ENCODE results near the gene PHLDA2.
"Not testable (repeated sequence)": the region's sequence is repeated elsewhere in the genome, so short reads cannot be mapped to it uniquely, and the experiment has no call there.

PHLDA2 gene

DNA sequence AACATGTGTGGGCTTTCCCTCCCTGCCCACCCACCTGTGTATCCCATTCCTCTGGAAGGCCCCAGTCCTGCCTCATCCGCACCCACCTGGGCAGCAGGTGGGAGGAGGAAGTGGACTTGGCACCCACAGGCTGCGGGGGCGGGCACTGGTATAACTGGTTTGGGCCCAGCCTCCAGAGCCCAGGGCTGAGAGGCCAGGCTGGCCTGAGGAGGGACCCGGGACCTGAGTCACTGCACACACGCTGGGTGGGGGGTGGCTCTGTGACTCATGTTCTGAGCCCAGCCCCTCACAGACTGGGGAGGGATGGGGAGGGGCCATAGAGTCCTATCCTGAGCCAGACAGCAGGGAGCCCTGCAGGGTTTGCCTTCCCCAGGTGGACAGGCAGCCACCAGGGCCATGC, 16.7 kb downstream of the PHLDA2 start:
- DNase-seq: no peak

DNA sequence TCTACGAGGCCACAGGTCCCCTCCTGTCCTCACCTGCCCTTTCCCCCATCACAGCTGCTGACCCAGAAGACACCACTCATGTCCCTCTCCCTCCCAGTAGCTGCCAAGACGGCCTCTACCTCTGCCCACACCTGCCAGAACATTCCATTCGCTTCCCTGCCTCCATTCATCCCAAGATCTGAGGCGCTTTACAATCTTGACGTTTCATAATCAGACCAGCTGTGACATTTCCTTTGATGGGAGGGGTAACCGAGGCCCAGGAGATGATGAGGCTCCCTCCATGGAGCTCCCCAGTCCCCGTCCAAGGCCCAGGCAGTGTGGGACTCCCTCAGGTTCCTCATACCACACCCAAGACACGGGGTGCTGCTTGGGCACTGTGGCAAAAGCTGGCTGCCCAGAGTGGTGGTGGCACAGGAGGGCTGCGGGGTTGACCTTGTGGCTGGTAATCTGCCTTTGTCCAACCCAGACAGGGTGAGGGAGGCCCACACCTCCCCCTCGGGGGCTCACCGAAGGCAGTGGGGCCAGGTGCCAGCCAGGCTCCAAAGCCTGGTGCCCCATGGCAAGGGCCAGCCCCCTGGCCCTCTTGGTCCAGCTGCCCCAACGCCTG, 17.3 kb downstream of the PHLDA2 start:
- DNase-seq: no peak

DNA sequence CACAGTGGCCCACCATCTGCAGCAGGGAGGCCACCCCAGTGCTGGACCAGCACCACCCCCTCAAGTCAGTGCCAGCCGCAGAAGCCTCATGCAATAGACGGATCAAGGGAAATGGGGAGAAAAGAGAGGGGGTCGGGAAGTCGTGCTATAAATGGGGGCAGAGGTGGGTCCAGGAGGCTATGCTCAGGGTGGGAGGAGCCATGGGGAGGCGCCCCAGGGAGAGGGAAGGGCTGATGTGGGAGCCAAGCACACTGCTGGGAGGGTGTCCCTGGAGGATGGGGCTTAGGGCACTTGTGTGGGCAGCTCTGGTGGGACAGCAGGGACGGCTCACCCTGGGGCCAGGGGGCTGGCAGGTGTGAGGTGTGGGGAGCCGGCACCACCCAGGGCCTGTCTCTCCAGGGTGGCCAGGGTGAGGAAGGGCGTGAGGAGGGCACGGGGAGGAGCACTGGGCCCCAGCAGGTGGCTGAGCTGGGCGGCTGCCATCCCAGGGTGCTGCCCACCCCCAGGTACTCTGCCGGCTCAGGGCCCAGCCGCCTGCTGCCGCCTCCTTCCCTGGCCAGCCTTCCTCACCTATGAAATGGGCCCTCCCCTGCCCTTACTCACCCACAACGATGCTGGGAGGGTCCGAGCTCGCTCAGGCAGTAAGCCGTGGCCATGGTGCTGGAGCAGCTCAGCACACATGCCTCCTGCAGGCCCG, 18.0 kb downstream of the PHLDA2 start:
- no peak for DNase-seq

DNA sequence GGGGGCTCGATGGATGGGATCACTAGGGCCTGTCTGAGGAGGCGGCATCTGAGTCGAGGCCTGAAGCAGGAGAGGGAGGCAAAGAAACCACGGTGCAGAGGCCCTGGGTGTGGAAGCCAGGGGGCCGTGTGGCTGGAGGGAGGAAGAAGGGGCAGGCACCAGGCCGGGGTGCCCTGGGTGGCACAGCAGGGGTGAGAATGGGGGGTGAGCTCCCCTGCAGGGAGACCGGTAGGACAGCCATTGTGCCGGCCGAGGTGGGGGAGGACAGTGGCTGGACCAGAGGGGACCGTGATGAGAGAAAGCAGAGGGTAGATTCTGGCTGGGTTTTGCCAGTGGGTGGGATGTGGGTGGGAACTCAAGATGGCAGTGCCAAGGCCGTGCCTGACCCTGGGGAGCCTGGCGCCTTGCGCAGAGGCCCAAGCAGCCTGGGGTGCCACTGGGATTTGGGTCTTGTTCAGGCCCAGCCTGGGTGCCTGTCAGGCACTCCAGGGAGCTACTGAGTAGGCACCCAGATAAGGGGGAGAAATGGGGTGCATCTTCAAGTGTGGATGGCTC, 18.7 kb downstream of the PHLDA2 start:
- DNase-seq: no peak

DNA sequence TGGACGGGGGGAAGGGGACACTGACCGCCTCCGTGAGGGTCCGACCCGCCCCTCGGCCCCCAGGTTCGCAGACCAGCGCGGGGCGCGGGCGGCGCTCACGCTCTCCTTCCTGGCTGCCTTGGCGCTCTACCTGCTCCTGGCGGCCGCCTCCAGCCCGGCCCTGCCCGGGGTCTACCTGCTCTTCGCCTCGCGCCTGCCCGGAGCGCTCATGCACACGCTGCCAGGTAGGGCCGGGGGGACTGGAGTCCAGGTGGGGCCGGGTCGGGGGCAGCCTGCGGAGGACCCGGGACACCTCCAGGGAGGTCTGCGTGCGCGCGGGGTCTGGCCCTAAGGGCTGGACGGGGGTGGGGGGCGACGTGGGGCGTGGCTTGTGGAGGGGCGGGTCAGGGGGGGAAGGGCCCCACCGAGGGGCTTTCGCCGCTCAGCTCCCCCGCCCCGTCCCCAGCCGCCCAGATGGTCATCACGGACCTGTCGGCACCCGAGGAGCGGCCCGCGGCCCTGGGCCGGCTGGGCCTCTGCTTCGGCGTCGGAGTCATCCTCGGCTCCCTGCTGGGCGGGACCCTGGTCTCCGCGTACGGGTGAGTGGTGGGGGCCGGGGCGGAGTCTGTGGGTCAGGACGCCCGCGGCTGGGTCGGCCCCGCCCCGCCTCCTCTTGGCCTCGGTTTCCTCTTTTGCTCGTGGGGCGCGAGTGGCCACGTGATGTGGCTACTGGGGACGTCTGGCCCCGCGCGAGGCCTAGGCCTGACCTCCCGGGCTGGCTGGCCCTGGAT, 19.9 kb downstream of the PHLDA2 start:
- no peak for DNase-seq

DNA sequence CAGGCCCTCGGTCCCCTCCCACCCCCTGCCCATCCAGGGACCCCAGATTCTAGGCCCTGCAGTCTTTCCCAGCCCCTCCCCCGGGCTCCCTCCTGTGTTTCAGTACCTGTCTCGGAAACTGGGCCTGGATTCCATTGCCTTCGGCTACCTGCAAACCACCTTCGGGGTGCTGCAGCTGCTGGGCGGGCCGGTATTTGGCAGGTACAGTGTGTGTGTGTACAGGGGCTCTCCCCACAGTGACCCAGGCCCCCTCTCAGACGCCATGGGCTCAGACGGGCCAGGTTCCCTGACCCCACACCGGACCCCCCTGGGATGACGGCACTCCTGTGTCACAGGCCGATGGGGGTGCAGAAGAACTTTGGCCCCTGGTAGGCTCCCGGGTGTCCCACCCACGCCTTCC, 21.1 kb downstream of the PHLDA2 start:
- no peak for DNase-seq

DNA sequence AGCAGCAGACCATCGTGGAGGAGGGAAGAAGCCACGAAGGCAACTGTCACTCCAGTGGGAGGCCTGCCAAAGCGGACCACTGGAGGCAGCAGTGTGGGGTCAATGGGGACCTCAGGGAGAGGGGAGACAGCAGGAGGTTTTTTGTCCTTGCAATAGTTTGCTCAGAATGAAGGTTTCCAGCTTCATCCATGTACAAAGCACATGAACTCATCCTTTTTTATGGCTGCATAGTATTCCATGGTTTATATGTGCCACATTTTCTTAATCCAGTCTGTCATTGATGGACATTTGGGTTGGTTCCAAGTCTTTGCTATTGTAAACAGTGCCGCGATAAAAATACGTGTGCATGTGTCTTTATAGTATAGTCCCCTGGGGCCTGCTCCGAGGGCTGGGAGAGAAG, 23.9 kb downstream of the PHLDA2 start:
- not testable (repeated sequence) for DNase-seq

- DNase-seq: no peak
These were observed 24.8 kb downstream of the PHLDA2 start for GRCh38 chr11:2904153-2905052.

DNA sequence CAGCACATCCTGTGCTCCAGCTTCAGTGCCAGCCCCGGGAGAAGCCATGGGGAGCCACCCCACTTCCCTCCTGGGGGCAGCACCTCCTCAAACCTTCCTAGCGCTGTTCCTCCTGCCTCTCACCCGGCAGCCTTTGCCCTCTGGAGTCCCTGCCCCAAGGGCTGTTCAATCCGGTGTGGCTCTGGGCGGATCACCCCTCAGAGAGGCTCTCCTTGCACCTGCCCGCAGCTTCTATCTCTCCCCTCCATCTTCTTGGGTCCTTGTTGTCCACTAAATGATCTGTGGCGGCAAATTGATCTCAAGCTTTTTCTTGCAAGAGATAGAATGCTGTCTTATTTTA, 25.6 kb downstream of the PHLDA2 start:
- DNase-seq: no peak

DNA sequence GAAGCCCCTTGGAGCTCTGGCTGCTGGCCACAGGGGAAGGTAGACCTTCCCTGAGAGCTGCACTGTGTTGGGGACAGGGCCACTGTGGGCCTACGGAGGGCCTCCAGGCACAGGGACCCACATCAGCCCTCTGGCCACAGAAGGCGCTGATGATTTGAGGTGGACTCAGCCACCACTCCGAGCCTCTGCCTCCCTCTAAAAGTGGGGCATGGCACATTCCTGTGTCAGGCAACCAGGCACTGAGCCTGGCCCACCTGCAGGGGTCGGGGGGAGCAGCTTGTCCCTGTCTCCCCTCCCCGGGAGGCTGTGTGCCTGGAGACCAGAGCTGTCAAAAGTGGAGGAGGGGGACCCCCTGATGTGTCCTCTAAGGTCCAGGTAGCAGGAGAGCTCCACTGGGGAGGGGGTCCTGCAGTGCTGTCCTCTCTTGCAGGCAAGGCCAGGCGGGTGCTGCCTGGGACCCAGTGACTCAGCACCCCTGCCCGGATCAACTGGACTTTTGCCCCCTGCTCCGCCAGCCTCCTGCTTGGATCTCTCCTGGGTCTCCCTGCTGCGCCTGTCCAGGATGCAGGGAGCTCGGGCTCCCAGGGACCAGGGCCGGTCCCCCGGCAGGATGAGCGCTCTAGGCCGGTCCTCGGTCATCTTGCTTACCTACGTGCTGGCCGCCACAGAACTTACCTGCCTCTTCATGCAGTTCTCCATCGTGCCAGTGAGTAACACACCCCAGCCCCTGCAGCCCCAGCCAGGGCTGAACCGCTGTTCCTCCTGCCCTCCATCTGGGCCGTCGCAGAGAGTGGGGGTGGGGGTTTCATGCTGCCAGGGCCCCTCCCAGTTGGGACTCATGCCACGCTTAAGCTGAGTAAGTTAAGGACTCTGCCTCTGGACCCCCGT, 26.2 kb downstream of the PHLDA2 start:
- DNase-seq: no peak

- DNase-seq: peak; percentile 94
These were observed 27.1 kb downstream of the PHLDA2 start for GRCh38 chr11:2901854-2902783.

DNA sequence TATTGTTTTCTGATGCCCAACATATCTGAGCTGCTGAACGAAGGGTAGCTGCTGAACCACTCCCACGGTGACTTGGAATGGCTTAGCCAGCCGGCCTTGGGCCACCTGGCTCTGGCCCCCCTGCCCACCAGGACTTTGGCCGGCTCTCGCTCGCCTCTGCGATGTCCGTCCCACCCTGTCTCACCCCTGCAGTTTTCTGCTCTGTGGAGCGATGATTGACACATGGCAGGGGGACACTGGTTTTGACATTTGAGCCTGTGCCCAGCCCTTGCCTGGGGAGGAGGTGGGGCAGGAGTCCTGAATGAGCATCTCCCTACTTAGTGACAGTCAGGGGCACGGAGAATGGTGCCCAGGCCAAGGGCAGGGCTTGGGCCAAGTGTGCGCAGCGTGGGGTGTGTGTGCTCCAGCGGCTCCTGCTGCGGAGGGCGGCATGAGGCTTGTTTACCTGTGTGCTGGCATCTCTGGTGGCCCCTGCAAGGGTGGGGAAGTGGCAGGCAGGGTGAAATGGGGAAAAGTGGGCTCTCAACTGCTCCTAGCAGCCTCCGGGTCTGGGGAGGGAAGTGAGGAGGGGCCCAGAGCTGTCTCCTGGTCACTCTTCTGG, 27.9 kb downstream of the PHLDA2 start:
- DNase-seq: no peak

GRCh38 chr11:2899080-2899783, 30.0 kb downstream of the PHLDA2 start:
- no peak for DNase-seq

GRCh38 chr11:2898366-2899079, 30.7 kb downstream of the PHLDA2 start:
- DNase-seq: peak; percentile 59

GRCh38 chr11:2897048-2897447, 32.2 kb downstream of the PHLDA2 start:
- DNase-seq: no peak

DNA sequence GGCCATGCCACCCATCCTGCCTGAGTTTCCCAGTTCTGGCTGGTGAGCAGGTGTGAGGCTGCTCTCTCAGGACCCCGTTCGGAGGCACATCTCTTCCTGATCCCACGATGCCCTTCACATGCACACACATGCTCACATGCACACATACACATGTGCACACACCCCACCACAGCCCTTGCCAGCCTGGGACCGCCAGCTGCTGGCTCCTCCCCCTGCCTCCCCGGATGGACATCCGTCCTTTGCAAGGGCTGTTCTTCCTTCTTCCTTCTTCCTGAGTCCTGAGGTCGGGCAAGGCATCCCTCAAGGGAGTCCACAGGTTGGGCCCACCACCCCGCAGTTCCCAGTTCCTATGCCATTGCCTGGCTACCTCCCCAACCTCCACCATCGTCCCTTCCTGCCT, 33.2 kb downstream of the PHLDA2 start:
- DNase-seq: no peak

DNA sequence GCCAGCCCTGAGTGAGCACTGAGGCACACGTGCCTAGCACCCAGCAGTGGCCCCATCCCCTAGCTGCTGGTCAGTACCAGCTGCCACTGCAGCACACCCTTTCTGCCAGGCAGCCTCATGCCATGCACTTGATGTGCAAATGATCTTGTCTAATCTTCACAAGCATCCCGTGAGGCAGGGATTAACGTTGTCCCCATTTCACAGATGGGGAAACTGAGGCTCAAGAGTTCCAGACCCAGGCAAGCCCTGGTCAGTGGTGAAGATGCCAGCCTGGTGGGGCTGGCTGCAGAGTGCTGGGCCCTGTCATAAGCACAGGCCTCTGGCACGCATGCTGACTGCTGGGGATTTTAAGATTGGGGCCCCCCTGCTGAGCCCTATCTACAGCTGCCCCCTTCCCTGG, 35.3 kb downstream of the PHLDA2 start:
- no peak for DNase-seq

DNA sequence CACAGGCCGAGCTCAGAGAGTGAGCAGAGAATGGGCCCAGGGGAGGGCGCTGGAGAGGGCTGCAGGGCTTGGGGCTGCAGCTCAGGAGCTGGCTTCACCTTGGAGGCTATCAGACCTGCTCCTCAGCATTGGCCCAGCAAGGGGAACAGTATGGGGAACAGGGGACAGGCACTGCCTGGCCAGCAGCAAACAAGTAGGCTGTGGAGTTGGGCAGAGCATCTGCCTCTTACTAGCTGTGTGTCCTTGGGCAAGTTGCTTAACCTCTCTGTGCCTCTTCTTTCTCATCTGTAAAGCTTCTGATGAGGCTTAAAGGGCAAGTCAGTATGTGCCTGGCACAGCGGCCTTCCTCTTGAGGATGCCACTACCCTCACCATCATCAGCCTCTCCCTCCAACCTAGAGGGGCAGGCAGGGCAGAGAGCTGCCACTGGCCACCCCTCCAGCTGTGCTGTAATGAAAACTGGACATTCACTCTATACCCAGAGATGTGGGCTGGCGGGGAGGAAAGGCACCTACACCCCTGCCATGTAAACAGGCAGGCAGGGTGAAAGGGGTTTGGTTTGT, 36.2 kb downstream of the PHLDA2 start:
- DNase-seq: no peak
